Measurements from ENCODE around the gene CCDC152. TPM values are rescaled to one million over a fixed set of nuclear protein-coding genes. Genes with fewer than 3 reads are reported as not detected.

Gene CCDC152
- total RNA-seq, 1 experiment from 2014 or later, result 0.13 TPM

GRCh38 chr5:42839196-42839595 is 82.6 kb downstream of the CCDC152 start:
- H3K79me2 ChIP-seq (ENCODE audit: insufficient read depth, low read length), result no peaks in the 10 kb centered on the region
- H3K27me3 ChIP-seq (ENCODE audit: insufficient read depth, low read length), result no peaks in the 10 kb centered on the region
- no peak overlapping the region for H2AK5ac ChIP-seq (ENCODE audit: insufficient read length, low read length)
- H4K91ac ChIP-seq (ENCODE audit: insufficient read length, low read depth, low read length), result no peak overlapping the region
- H2BK20ac ChIP-seq (ENCODE audit: low read depth, low read length, poor library complexity, severe bottlenecking), result no peak overlapping the region
- WGBS (ENCODE audit: extremely low coverage, insufficient read length, low lambda C conversion rate), result no CpG with 5 or more reads among the region's 3 CpGs
- no peak overlapping the region for H3K14ac ChIP-seq (ENCODE audit: insufficient read depth, low read length)
- no peak overlapping the region for H2BK120ac ChIP-seq (ENCODE audit: low read depth, low read length, poor library complexity, severe bottlenecking)
- no peaks in the 10 kb centered on the region for H3K4me1 Mint-ChIP-seq
- peaks cover 0 to 9% of the 10 kb centered on the region in 2 experiments; a peak in 4 of 5 replicates for H3K9me3 Mint-ChIP-seq
- no peak overlapping the region for H3K4ac ChIP-seq (ENCODE audit: low read depth, low read length)
- no peaks in the 10 kb centered on the region for H3K23me2 ChIP-seq (ENCODE audit: insufficient read length, low read depth, low read length, poor library complexity, severe bottlenecking)
- H3K18ac ChIP-seq (ENCODE audit: insufficient read length, low read depth, low read length), result no peak overlapping the region
- no peak overlapping the region for H3K27ac ChIP-seq (ENCODE audit: insufficient read length, low read depth, low read length)
- H4K8ac ChIP-seq (replicated peaks; ENCODE audit: insufficient read length, low read depth, low read length), result no peak overlapping the region
- no peak overlapping the region for H3K27ac Mint-ChIP-seq
- no peak overlapping the region for H4K5ac ChIP-seq (ENCODE audit: insufficient read length, low read depth, low read length)
- H3K36me3 Mint-ChIP-seq (ENCODE audit: insufficient read depth in 1 of 3, low read depth in 3 of 3), result no peaks in the 10 kb centered on the region
- no peaks in the 10 kb centered on the region for H3K79me1 ChIP-seq (ENCODE audit: insufficient read depth, low read depth, low read length, poor library complexity, severe bottlenecking)
- no peak overlapping the region for H3K56ac ChIP-seq (ENCODE audit: insufficient read length, low read depth, low read length)
- DNase-seq, result no peak
- no peak overlapping the region for H3K4me2 ChIP-seq (ENCODE audit: insufficient read depth, insufficient read length, low read length)
- H2AFZ ChIP-seq (ENCODE audit: low read length), result no peak overlapping the region
- no peak overlapping the region for H2BK5ac ChIP-seq (ENCODE audit: insufficient read length, low read length)
- TF ChIP-seq CTCF (conservative IDR thresholded peaks at IDR 0.05), result no peak
- no peak overlapping the region for H3T11ph ChIP-seq (ENCODE audit: low read length)
- no peak overlapping the region for H3K4me3 Mint-ChIP-seq
- no peaks in the 10 kb centered on the region for H4K20me1 ChIP-seq (ENCODE audit: control insufficient read depth, insufficient read depth, insufficient read length)
- H3K9me3 ChIP-seq (ENCODE audit: control insufficient read depth, low read depth, low read length), result no peaks in the 10 kb centered on the region
- H2BK15ac ChIP-seq (ENCODE audit: low read depth, low read length), result no peak overlapping the region
- no peaks in the 10 kb centered on the region for H3K4me1 ChIP-seq (ENCODE audit: insufficient read depth, low read length)
- no peak overlapping the region for H3K23ac ChIP-seq (ENCODE audit: insufficient read length, low read depth, low read length)
- no peak overlapping the region for H3K9ac ChIP-seq (ENCODE audit: extremely low read depth, insufficient read length, low read length)
- H3K27me3 Mint-ChIP-seq (ENCODE audit: low read depth), result no peaks in the 10 kb centered on the region
- no peak overlapping the region for H2BK12ac ChIP-seq (ENCODE audit: insufficient read length, low read depth, low read length)
